Astrocyte of the cerebellum (primary cell): Measurements from ENCODE around the gene RFX3.
A peak's percentile ranks its signal among the peaks of the same experiment; 100 is the strongest.

Experiments used
- DNase-seq: peaks from one replicate; pipeline ENCODE4 v3.0.0-alpha.2; 2011; ENCODE audit warnings: low read depth
- H3K4me3 ChIP-seq: 2 replicates; pipeline ENCODE4 v1.5.1; 2011; ENCODE audit warnings: mild to moderate bottlenecking, low read depth, low read length, moderate library complexity
- in situ Hi-C: cut with HindIII; loops from 2 replicates; pipeline ENCODE4 v1.10.0; 2017; ENCODE audit warnings: low sequenced_read_pairs
- TF ChIP-seq, protein P1 (sequence below): IDR thresholded peaks from 2 replicates; pipeline ENCODE4 v1.5.1; 2012; ENCODE audit warnings: low read length, low read depth, moderate library complexity, mild to moderate bottlenecking; ENCODE audit errors: missing control alignments

The RFX3 gene

GRCh38 chr9:3507395-3508077, 18.3 kb downstream of the RFX3 start:
- in situ Hi-C loops = no loop called here
- DNase-seq = no peak
- H3K4me3 ChIP-seq = no peak overlapping the region
- TF ChIP-seq, protein P1, sequence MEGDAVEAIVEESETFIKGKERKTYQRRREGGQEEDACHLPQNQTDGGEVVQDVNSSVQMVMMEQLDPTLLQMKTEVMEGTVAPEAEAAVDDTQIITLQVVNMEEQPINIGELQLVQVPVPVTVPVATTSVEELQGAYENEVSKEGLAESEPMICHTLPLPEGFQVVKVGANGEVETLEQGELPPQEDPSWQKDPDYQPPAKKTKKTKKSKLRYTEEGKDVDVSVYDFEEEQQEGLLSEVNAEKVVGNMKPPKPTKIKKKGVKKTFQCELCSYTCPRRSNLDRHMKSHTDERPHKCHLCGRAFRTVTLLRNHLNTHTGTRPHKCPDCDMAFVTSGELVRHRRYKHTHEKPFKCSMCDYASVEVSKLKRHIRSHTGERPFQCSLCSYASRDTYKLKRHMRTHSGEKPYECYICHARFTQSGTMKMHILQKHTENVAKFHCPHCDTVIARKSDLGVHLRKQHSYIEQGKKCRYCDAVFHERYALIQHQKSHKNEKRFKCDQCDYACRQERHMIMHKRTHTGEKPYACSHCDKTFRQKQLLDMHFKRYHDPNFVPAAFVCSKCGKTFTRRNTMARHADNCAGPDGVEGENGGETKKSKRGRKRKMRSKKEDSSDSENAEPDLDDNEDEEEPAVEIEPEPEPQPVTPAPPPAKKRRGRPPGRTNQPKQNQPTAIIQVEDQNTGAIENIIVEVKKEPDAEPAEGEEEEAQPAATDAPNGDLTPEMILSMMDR = no peak

DNA sequence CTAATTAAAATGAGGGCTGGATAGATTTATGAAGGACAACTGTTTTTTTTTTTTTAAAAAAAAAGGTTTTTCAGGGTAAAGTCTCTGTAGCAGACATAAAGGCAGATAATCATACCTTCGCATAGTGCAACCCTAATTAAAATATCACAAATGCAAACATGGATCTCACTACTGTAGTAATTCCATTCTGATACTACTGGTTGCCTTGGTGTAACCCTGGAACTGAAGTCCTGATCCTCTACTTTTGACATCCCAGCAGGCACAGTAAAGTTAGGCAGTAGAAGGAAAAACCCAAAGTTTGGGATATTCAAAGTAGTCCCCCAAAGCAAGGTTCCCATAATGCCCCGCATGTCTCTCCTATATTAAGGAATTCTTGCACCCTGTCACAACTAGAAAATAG, 19.6 kb downstream of the RFX3 start:
- DNase-seq = no peak
- TF ChIP-seq, protein P1 = no peak
- H3K4me3 ChIP-seq = no peak overlapping the region
- in situ Hi-C loops = no loop called here

- no peak overlapping the region for H3K4me3 ChIP-seq
- no peak for DNase-seq
- TF ChIP-seq, protein P1 = no peak
- in situ Hi-C loops = no loop called here
These were observed 23.0 kb downstream of the RFX3 start for GRCh38 chr9:3502560-3503398.

- DNase-seq = no peak
- TF ChIP-seq, protein P1 = no peak
- in situ Hi-C loops = no loop called here
- no peak overlapping the region for H3K4me3 ChIP-seq
These were observed 25.8 kb downstream of the RFX3 start for GRCh38 chr9:3500044-3500443.

DNA sequence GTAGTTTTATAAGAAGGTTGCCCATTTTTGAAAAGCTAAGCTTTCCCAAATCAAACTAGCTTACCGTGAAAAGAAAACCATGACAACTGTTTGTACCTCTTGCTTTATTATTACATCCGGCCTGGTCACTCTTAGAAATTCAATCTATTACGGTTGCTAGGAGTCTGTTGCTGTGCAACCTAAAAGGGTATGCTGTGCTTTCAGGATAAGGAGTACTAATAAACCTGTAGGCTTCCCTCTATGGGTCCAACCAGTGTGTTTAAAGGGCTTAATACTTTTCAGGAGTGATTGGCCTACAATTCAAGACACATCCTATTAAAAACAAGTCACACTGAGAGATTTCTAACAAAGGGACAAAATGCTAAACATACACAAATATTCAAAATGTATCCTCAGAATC, 27.1 kb downstream of the RFX3 start:
- in situ Hi-C loops = no loop called here
- TF ChIP-seq, protein P1 = no peak
- H3K4me3 ChIP-seq = no peak overlapping the region
- peak; percentile 35 for DNase-seq

- TF ChIP-seq, protein P1 = no peak
- no peak overlapping the region for H3K4me3 ChIP-seq
- in situ Hi-C loops = no loop called here
- no peak for DNase-seq
These were observed 27.9 kb downstream of the RFX3 start for GRCh38 chr9:3497857-3498256.
